ENCODE data around the gene CLMN. TPM values are rescaled to one million over a fixed set of nuclear protein-coding genes. Genes with fewer than 3 reads are reported as not detected.

The CLMN gene
- total and polyA plus RNA-seq, 2 donors (not counting 3 experiments of a cell fraction or from before 2014, with no cell fraction given): 0.72 to 9.6 TPM

DNA sequence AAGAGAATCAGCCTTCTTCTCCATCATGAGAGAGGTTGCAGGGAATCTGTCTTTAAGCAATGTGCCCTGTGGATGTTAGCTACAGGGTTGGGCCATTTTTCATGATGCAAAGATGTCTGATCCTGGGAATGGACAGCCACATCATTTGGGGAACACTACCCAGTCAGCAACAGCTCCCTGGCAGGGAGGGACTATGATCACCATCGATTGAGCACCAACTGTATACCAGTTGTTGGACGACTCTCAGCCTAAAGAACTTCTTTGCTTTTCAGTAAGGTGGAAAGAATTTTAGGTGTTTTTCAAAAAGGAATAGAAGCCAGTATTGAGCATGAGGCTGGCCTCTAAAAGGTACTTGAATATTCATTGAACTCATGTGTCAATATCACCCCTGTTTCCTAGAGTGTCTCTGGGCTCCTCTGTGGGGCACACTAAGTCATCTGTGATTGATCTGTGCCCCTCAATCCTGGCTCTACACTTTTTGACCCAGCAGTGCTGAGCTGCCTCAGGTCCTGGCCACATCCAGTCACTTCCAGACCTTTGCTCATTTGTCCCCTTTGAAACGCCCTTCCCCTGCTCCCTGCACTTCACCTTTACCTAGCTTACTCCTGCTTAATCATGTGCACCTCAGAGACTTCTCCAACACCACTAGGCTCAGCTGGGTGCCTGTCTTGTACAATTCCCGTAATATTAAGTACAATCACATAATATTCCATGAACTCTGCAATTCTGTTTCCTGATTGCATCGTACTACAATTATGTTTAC lies 2.2 kb upstream of the CLMN start:
- intact Hi-C loops (cut with micrococcal nuclease): loop anchor here (2.0 kb wide), 1 partner anchor 165 kb away; the partner anchor contains the start of gene DICER1
- Histone ChIP-seq H3K9me1 (replicated peaks; ENCODE audit: control insufficient read depth, extremely low read depth, insufficient read depth, low read length) (no peaks in the 10 kb centered on the region), H3K9me3 (replicated peaks; ENCODE audit: control insufficient read depth, insufficient read depth, low read length) (no peaks in the 10 kb centered on the region), H3K79me2 (ENCODE audit: control insufficient read depth, insufficient read depth, low read length) (no peaks in the 10 kb centered on the region), H3K4me1 (ENCODE audit: control insufficient read depth, extremely low read depth, insufficient read depth, low read length) (peaks cover 3% of the 10 kb centered on the region), H4K20me1 (replicated peaks; ENCODE audit: control insufficient read depth, extremely low read depth, insufficient read depth, low read length) (no peaks in the 10 kb centered on the region), H3K36me3 (ENCODE audit: control insufficient read depth in 2 of 2, extremely low read depth in 1 of 2, insufficient read depth in 2 of 2, low read length in 2 of 2) (no peaks in the 10 kb centered on the region), H3K9ac (replicated peaks; ENCODE audit: extremely low read depth, insufficient read depth, low read length) (no peak overlapping the region), H3K4me3 (replicated peaks in 1 of 3; ENCODE audit: insufficient read depth in 1 of 3, low read depth in 1 of 3, low read length in 3 of 3) (no peak overlapping the region), H3K4me2 (ENCODE audit: insufficient read depth, low read length) (no peak overlapping the region), H3K27ac (ENCODE audit: insufficient read depth, low read depth, low read length) (no peak overlapping the region), H3K27me3 (ENCODE audit: control insufficient read depth in 2 of 2, insufficient read depth in 2 of 2, low read length in 2 of 2) (peaks cover 2% of the 10 kb centered on the region in 2 experiments), H2AFZ (ENCODE audit: low read depth, low read length) (no peak overlapping the region)
- POLR2A ChIA-PET: no interaction called here
- no TSS peak for BruUV-seq (replicated peaks)
- dilution Hi-C loops (cut with MboI; ENCODE audit: extremely low pct_ligation_motif_present, low sequenced_read_pairs): no loop called here
- CTCF ChIA-PET: interaction anchor here (1.7 kb wide), 1 partner anchor 39 kb away, joined by 6 read pairs; no protein-coding TSS in a partner anchor
- TF ChIP-seq FOS (IDR thresholded peaks at IDR 0.05; ENCODE audit: borderline replicate concordance, insufficient read depth, low read length): no peak
- no peak for TF ChIP-seq EZH2 (IDR thresholded peaks at IDR 0.05; ENCODE audit: borderline replicate concordance, low read depth, low read length, severe bottlenecking)
- TF ChIP-seq JUN (IDR thresholded peaks at IDR 0.05; ENCODE audit: borderline replicate concordance, insufficient read depth, insufficient read length, low read depth): no peak
- TF ChIP-seq, protein P1, sequence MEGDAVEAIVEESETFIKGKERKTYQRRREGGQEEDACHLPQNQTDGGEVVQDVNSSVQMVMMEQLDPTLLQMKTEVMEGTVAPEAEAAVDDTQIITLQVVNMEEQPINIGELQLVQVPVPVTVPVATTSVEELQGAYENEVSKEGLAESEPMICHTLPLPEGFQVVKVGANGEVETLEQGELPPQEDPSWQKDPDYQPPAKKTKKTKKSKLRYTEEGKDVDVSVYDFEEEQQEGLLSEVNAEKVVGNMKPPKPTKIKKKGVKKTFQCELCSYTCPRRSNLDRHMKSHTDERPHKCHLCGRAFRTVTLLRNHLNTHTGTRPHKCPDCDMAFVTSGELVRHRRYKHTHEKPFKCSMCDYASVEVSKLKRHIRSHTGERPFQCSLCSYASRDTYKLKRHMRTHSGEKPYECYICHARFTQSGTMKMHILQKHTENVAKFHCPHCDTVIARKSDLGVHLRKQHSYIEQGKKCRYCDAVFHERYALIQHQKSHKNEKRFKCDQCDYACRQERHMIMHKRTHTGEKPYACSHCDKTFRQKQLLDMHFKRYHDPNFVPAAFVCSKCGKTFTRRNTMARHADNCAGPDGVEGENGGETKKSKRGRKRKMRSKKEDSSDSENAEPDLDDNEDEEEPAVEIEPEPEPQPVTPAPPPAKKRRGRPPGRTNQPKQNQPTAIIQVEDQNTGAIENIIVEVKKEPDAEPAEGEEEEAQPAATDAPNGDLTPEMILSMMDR (IDR thresholded peaks at IDR 0.05; ENCODE audit: extremely low read depth in 1 of 2, insufficient read depth in 1 of 2, low read depth in 1 of 2, low read length in 2 of 2): no peak
- no peak for TF ChIP-seq POLR2A (IDR thresholded peaks at IDR 0.05; ENCODE audit: low read depth, low read length)
- no peak for TF ChIP-seq MYC (IDR thresholded peaks at IDR 0.05; ENCODE audit: low read depth, low read length)
- no peak for TF ChIP-seq MAX (IDR thresholded peaks at IDR 0.05; ENCODE audit: insufficient read depth, insufficient read length)
- TF ChIP-seq POLR2AphosphoS5 (IDR thresholded peaks at IDR 0.05; ENCODE audit: insufficient read depth, low read depth, low read length): no peak
- no peak for TF ChIP-seq GATA2 (IDR thresholded peaks at IDR 0.05; ENCODE audit: insufficient read depth, insufficient read length, low read depth, low read length)
- DNase-seq (ENCODE audit: low read depth, low spot score) (no peak), FAIRE-seq (no peak)
